ENCODE data around the gene GARIN5A. TPM values are rescaled to one million over a fixed set of nuclear protein-coding genes. Genes with fewer than 3 reads are reported as not detected.
A peak's percentile ranks its signal among the peaks of the same experiment; 100 is the strongest.

Gene GARIN5A
- total and polyA plus RNA-seq, 9 of the 15 experiments (the other 6 are each of a cell fraction or from before 2014, with no cell fraction given): 0.10 to 0.82 (median 0.23) TPM; not detected in 2

DNA sequence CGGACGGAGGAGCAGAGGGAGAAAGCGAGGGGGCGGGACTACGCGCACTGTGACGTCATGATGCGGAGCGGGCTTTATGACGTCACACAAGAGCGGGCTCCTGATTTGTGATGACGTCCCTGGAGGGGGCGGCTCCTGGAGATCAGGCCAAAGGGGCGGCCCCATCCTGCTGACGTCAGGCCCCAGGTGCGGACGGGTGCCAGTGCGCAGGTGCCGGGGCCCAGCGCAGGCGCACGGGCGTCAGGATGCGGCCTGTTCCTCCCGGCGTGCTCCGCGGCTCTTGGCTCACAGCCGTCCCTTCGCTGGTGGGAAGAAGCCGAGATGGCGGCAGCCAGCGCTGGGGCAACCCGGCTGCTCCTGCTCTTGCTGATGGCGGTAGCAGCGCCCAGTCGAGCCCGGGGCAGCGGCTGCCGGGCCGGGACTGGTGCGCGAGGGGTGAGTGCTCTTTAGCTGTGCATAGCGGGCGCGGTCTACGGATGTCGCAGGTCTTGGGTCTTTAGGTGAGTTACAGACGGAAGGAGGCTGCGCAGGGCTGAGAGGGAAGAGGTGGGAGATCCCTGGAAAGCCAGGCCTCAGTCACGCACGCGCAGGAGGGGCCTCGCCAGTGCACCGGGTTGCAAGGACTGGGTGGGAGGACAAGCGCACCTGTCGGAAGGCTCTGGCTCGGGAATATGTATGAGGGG lies at the start of gene GARIN5A, which contains the start of gene EMC10 (continued):
- TF ChIP-seq FOXK2 (conservative IDR thresholded peaks at IDR 0.05 in 1 of 2, IDR thresholded peaks at IDR 0.05 in 1 of 2; ENCODE audit: low read depth in 2 of 2) (no peak; a peak in 1 of 4 replicates), NCOA1 (IDR thresholded peaks at IDR 0.05; ENCODE audit: low read depth) (peak; percentile 99), ZNF134 (CRISPR knock-in tag; conservative IDR thresholded peaks at IDR 0.05) (no peak), NCOA6 (IDR thresholded peaks at IDR 0.05) (no peak), ETV5 (CRISPR knock-in tag; IDR thresholded peaks at IDR 0.05; ENCODE audit: low read depth) (0 out of 2 replicates have a peak, but pooled peaks have one; percentile 55), TEAD1 (CRISPR knock-in tag; IDR thresholded peaks at IDR 0.05) (0 out of 4 replicates have a peak, but pooled peaks of 1 of the 2 experiments have one; percentile 39), ZNF12 (CRISPR knock-in tag; IDR thresholded peaks at IDR 0.05) (no peak), NFE2 (IDR thresholded peaks at IDR 0.05; ENCODE audit: low read depth) (peak; percentile 45; the same call in 1 of the 2 replicates), ARHGAP35 (IDR thresholded peaks at IDR 0.05; ENCODE audit: partially characterized antibody) (no peak), MEF2A (IDR thresholded peaks at IDR 0.05; ENCODE audit: control insufficient read depth, low read depth, low read length) (no peak), STAT5A (IDR thresholded peaks at IDR 0.05; ENCODE audit: borderline replicate concordance, low read length) (no peak), TOE1 (IDR thresholded peaks at IDR 0.05; ENCODE audit: borderline replicate concordance) (no peak), TOE1 (CRISPR knock-in tag; IDR thresholded peaks at IDR 0.05; ENCODE audit: borderline replicate concordance, low read depth) (no peak), SREBF2 (CRISPR knock-in tag; IDR thresholded peaks at IDR 0.05) (no peak), CC2D1A (IDR thresholded peaks at IDR 0.05) (no peak), SIN3B (IDR thresholded peaks at IDR 0.05; ENCODE audit: low read depth) (peak; percentile 35; the same call in 1 of the 2 replicates), ZNF395 (CRISPR knock-in tag; IDR thresholded peaks at IDR 0.05) (no peak), TAF7 (tag; IDR thresholded peaks at IDR 0.05) (peak; percentile 76), ZKSCAN8 (CRISPR knock-in tag; IDR thresholded peaks at IDR 0.05) (no peak), POU5F1 (IDR thresholded peaks at IDR 0.05; ENCODE audit: borderline replicate concordance, low read depth, low read length, partially characterized antibody) (peak; percentile 74), ZZZ3 (IDR thresholded peaks at IDR 0.05) (no peak)
- TF ChIP-seq, protein P1, sequence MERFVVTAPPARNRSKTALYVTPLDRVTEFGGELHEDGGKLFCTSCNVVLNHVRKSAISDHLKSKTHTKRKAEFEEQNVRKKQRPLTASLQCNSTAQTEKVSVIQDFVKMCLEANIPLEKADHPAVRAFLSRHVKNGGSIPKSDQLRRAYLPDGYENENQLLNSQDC (CRISPR knock-in tag; IDR thresholded peaks at IDR 0.05): no peak
- TF ChIP-seq, protein P2, sequence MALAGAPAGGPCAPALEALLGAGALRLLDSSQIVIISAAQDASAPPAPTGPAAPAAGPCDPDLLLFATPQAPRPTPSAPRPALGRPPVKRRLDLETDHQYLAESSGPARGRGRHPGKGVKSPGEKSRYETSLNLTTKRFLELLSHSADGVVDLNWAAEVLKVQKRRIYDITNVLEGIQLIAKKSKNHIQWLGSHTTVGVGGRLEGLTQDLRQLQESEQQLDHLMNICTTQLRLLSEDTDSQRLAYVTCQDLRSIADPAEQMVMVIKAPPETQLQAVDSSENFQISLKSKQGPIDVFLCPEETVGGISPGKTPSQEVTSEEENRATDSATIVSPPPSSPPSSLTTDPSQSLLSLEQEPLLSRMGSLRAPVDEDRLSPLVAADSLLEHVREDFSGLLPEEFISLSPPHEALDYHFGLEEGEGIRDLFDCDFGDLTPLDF (CRISPR knock-in tag; IDR thresholded peaks at IDR 0.05): no peak; the same call in 1 of the 2 replicates
- TF ChIP-seq, protein P3, sequence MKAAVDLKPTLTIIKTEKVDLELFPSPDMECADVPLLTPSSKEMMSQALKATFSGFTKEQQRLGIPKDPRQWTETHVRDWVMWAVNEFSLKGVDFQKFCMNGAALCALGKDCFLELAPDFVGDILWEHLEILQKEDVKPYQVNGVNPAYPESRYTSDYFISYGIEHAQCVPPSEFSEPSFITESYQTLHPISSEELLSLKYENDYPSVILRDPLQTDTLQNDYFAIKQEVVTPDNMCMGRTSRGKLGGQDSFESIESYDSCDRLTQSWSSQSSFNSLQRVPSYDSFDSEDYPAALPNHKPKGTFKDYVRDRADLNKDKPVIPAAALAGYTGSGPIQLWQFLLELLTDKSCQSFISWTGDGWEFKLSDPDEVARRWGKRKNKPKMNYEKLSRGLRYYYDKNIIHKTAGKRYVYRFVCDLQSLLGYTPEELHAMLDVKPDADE (conservative IDR thresholded peaks at IDR 0.05; ENCODE audit: control insufficient read depth, low read depth, low read length): no peak
- TF ChIP-seq, protein P4, sequence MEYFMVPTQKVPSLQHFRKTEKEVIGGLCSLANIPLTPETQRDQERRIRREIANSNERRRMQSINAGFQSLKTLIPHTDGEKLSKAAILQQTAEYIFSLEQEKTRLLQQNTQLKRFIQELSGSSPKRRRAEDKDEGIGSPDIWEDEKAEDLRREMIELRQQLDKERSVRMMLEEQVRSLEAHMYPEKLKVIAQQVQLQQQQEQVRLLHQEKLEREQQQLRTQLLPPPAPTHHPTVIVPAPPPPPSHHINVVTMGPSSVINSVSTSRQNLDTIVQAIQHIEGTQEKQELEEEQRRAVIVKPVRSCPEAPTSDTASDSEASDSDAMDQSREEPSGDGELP (CRISPR knock-in tag; IDR thresholded peaks at IDR 0.05; ENCODE audit: borderline replicate concordance): peak; percentile 88
